ENCODE results near the gene ELOVL2. TPM values are rescaled to one million over a fixed set of nuclear protein-coding genes. Genes with fewer than 3 reads are reported as not detected.

The ELOVL2 gene, protein sequence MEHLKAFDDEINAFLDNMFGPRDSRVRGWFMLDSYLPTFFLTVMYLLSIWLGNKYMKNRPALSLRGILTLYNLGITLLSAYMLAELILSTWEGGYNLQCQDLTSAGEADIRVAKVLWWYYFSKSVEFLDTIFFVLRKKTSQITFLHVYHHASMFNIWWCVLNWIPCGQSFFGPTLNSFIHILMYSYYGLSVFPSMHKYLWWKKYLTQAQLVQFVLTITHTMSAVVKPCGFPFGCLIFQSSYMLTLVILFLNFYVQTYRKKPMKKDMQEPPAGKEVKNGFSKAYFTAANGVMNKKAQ
- not detected in 2 replicates for total RNA-seq (2014; rRNA removed; shearing (Covaris generic))
- not detected in 2 replicates for total RNA-seq (2022)
- Bru-seq, nascent RNA, result not detected
- BruChase-seq, experiment 1, labeled RNA remaining after a 6-hour chase, result percentile 3 among the genes with signal in this experiment
- BruChase-seq, experiment 2, labeled RNA remaining after a 2-hour chase, result percentile 1 among the genes with signal in this experiment
- long read RNA-seq, result 0 reads

DNA sequence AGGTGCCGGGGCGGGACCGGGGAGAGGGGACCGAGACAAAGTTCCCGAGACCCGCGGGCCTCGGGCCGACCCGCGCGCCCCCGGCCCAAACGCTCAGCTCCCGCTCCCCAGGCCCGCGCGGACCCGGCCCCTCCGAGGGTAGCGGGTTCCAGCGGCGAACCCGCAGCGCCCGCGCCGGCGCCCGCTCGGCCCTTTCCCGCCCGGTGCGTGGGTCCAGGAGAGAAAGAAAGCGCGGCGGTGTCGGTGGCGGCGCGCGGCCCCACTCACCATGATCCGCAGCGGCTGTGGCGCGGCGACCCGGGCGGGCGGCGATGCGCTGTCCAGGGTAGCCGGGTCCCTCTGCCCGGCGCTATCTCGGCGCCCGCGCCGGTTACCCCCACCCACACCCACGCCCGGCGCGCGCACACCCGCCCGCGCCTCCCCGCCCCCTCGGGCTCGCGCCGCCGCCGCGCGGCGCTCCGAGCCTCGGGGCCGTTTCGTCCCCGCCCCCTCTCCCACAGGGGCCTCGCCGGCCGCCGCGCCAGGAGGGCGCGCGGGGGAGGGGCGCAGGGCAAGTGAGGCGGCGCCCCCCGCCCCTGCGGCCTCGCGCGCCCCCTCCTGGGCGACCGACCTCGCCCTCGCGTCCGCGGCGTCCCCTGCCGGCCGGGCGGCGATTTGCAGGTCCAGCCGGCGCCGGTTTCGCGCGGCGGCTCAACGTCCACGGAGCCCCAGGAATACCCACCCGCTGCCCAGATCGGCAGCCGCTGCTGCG lies at the start of gene ELOVL2:
TSS of gene ELOVL2 (minus strand) at position 345 of the 751 bp plus-strand sequence. CDS start at position 270, 75 bp downstream.
- Histone ChIP-seq H4K20me1 (ENCODE audit: insufficient read depth, low read length) (no peaks in the 10 kb centered on the region), H3K4me1 (ENCODE audit: insufficient read depth, low read length, poor library complexity, severe bottlenecking) (no peaks in the 10 kb centered on the region), H3K36me3 (ENCODE audit: insufficient read depth, low read length) (no peaks in the 10 kb centered on the region), H3K4me2 (ENCODE audit: low read length) (peak within 1 kb of the TSS; percentile 12; the same call in 1 of the 2 replicates), H3K79me2 (ENCODE audit: insufficient read depth, low read depth, low read length) (no peaks in the 10 kb centered on the region), H3K27ac (ENCODE audit: low read depth, low read length, poor library complexity, severe bottlenecking) (no peak within 1 kb of the TSS), H3K4me3 (ENCODE audit: low read depth, low read length, poor library complexity, severe bottlenecking) (no peak within 1 kb of the TSS), H2AFZ (ENCODE audit: low read length) (no peak within 1 kb of the TSS), H3K9me3 (ENCODE audit: low read length) (no peaks in the 10 kb centered on the region), H3K9me2 (ENCODE audit: insufficient read depth, low read length) (no peaks in the 10 kb centered on the region)
- BruUV-seq (replicated peaks), result no TSS peak
- POLR2A ChIA-PET, result no interaction called here
- no peak for TF ChIP-seq EZH2phosphoT487 (IDR thresholded peaks at IDR 0.05; ENCODE audit: borderline replicate concordance, low read depth, low read length)
- TF ChIP-seq, protein P1, sequence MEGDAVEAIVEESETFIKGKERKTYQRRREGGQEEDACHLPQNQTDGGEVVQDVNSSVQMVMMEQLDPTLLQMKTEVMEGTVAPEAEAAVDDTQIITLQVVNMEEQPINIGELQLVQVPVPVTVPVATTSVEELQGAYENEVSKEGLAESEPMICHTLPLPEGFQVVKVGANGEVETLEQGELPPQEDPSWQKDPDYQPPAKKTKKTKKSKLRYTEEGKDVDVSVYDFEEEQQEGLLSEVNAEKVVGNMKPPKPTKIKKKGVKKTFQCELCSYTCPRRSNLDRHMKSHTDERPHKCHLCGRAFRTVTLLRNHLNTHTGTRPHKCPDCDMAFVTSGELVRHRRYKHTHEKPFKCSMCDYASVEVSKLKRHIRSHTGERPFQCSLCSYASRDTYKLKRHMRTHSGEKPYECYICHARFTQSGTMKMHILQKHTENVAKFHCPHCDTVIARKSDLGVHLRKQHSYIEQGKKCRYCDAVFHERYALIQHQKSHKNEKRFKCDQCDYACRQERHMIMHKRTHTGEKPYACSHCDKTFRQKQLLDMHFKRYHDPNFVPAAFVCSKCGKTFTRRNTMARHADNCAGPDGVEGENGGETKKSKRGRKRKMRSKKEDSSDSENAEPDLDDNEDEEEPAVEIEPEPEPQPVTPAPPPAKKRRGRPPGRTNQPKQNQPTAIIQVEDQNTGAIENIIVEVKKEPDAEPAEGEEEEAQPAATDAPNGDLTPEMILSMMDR (conservative IDR thresholded peaks at IDR 0.05; ENCODE audit: low read length), result no peak
- intact Hi-C loops (cut with micrococcal nuclease; ENCODE audit: unreplicated experiment), result loop anchor here (2.0 kb wide), 1 partner anchor 15 kb away; no protein-coding TSS in a partner anchor
- CTCF ChIA-PET (ENCODE audit: unreplicated experiment), result no interaction called here
- DNase-seq (ENCODE audit: low spot score), result no peak

DNA sequence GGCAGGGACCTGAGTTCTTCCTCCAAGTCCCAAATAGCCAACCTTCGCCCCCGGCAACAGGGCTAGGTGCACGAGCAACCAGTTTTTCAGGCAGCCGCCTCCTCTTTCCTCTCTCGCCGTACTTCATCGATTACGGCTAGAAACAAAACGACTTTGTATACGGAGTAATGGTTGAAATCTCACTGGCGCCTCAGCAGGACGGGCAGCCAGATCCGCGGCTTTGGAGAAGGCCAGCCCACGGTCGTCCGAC lies 49.2 kb upstream of the ELOVL2 start:
- no TSS peak for BruUV-seq (replicated peaks)
- Histone ChIP-seq H3K9me2 (ENCODE audit: insufficient read depth, low read length) (no peaks in the 10 kb centered on the region), H3K27ac (ENCODE audit: low read depth, low read length, poor library complexity, severe bottlenecking) (peak overlapping the region; percentile 70), H3K79me2 (ENCODE audit: insufficient read depth, low read depth, low read length) (peaks cover 40% of the 10 kb centered on the region), H4K20me1 (ENCODE audit: insufficient read depth, low read length) (peaks cover 6% of the 10 kb centered on the region; the same call in 1 of the 2 replicates), H3K4me1 (ENCODE audit: insufficient read depth, low read length, poor library complexity, severe bottlenecking) (peaks cover 31% of the 10 kb centered on the region), H3K9me3 (ENCODE audit: low read length) (no peaks in the 10 kb centered on the region), H3K4me2 (ENCODE audit: low read length) (peak overlapping the region; percentile 93), H2AFZ (ENCODE audit: low read length) (peak overlapping the region; percentile 85), H3K36me3 (ENCODE audit: insufficient read depth, low read length) (peaks cover 10% of the 10 kb centered on the region; the same call in 1 of the 2 replicates), H3K4me3 (ENCODE audit: low read depth, low read length, poor library complexity, severe bottlenecking) (peak overlapping the region; percentile 72)
- ChIA-PET CTCF (ENCODE audit: unreplicated experiment) (no interaction called here), POLR2A (interaction anchor here (0.7 to 1.5 kb wide), 5 partner anchors 10 to 449 kb away, joined by 3 to 4 read pairs (median 3); no protein-coding TSS in a partner anchor)
- DNase-seq (ENCODE audit: low spot score), result no peak
- TF ChIP-seq EZH2phosphoT487 (IDR thresholded peaks at IDR 0.05; ENCODE audit: borderline replicate concordance, low read depth, low read length), result no peak
- TF ChIP-seq, protein P1 (conservative IDR thresholded peaks at IDR 0.05; ENCODE audit: low read length), result no peak
- intact Hi-C loops (cut with micrococcal nuclease; ENCODE audit: unreplicated experiment), result loop anchor here (5.0 kb wide), 3 partner anchors 191 to 561 kb away; no protein-coding TSS in a partner anchor

Data from OCI-LY7 (cell line).